Limb (tissue), 2 donors: ENCODE results near the gene GLT1D1.

Source experiments
- DNase-seq, 2 donors: peaks; one replicate each; pipeline ENCODE4 v3.0.0-alpha.2; 2016; ENCODE audit errors: extremely low spot score in 2 of 2

GLT1D1 gene

GRCh38 chr12:128961957-128962356, 108.7 kb downstream of the GLT1D1 start:
- DNase-seq = no peak

GRCh38 chr12:128966203-128966810, 113.0 kb downstream of the GLT1D1 start:
- no peak for DNase-seq

GRCh38 chr12:128968668-128969067, 115.4 kb downstream of the GLT1D1 start:
- no peak for DNase-seq

- DNase-seq = peak; percentile 19 to 74
Observed at GRCh38 chr12:128969480-128970055, 116.3 kb downstream of the GLT1D1 start.

GRCh38 chr12:128970110-128970509, 116.8 kb downstream of the GLT1D1 start:
- DNase-seq = no peak

GRCh38 chr12:128970941-128971340, 117.7 kb downstream of the GLT1D1 start:
- no peak for DNase-seq

GRCh38 chr12:128971802-128972201, 118.5 kb downstream of the GLT1D1 start:
- no peak for DNase-seq

- DNase-seq = no peak
Observed at GRCh38 chr12:128973883-128974681, 120.8 kb downstream of the GLT1D1 start.

- no peak for DNase-seq
Observed at GRCh38 chr12:128974881-128975280, 121.6 kb downstream of the GLT1D1 start.

GRCh38 chr12:128976120-128976738, 123.0 kb downstream of the GLT1D1 start:
- DNase-seq = peak; percentile 48 to 76

- no peak for DNase-seq
Observed at GRCh38 chr12:128977441-128977840, 124.2 kb downstream of the GLT1D1 start.

- no peak for DNase-seq
Observed at GRCh38 chr12:128978067-128978466, 124.8 kb downstream of the GLT1D1 start.

GRCh38 chr12:128980623-128981022, 127.3 kb downstream of the GLT1D1 start:
- DNase-seq = no peak

GRCh38 chr12:128981971-128982533, 128.8 kb downstream of the GLT1D1 start:
- no peak for DNase-seq

- DNase-seq = no peak
Observed at GRCh38 chr12:128982933-128983332, 129.7 kb downstream of the GLT1D1 start.

- no peak for DNase-seq
Observed at GRCh38 chr12:128983371-128983770, 130.1 kb downstream of the GLT1D1 start.

- no peak for DNase-seq
Observed at GRCh38 chr12:128986957-128987356, 133.7 kb downstream of the GLT1D1 start.

GRCh38 chr12:128989287-128989686, 136.0 kb downstream of the GLT1D1 start:
- DNase-seq = no peak

- DNase-seq = no peak
Observed at GRCh38 chr12:128991716-128992115, 138.4 kb downstream of the GLT1D1 start.

GRCh38 chr12:128992116-128992515, 138.8 kb downstream of the GLT1D1 start:
- no peak for DNase-seq

- no peak for DNase-seq
Observed at GRCh38 chr12:128992550-128992949, 139.3 kb downstream of the GLT1D1 start.

GRCh38 chr12:128994856-128995255, 141.6 kb downstream of the GLT1D1 start:
- DNase-seq = peak; percentile 52 to 75
